Epithelial cell of proximal tubule (primary cell): ENCODE results near the gene HERC3. TPM values are rescaled to one million over a fixed set of nuclear protein-coding genes. Genes with fewer than 3 reads are reported as not detected.
A peak's percentile ranks its signal among the peaks of the same experiment; 100 is the strongest.

Source experiments
- DNase-seq: peaks from one replicate; pipeline ENCODE4 v3.0.0-alpha.2; 2011; ENCODE audit warnings: low read depth
- H3K4me3 ChIP-seq: 2 replicates; pipeline ENCODE4 v1.5.1; 2011; ENCODE audit warnings: low read depth, mild to moderate bottlenecking, low read length
- total RNA-seq: library from RNA; depleted of rRNA; stranded (reverse); fragments of >200 nt; gene quantifications from 2 replicates; pipeline ENCODE4 v1.2.3, GENCODE V29; 2015
- TF ChIP-seq, protein P1 (sequence below): conservative IDR thresholded peaks from 2 replicates; pipeline ENCODE4 v1.5.1; 2012; ENCODE audit warnings: low read depth, mild to moderate bottlenecking, low read length

HERC3 gene
- 5.1 and 14.0 TPM in 2 replicates for total RNA-seq

- H3K4me3 ChIP-seq, result peak within 1 kb of the TSS; percentile 87
- TF ChIP-seq, protein P1, sequence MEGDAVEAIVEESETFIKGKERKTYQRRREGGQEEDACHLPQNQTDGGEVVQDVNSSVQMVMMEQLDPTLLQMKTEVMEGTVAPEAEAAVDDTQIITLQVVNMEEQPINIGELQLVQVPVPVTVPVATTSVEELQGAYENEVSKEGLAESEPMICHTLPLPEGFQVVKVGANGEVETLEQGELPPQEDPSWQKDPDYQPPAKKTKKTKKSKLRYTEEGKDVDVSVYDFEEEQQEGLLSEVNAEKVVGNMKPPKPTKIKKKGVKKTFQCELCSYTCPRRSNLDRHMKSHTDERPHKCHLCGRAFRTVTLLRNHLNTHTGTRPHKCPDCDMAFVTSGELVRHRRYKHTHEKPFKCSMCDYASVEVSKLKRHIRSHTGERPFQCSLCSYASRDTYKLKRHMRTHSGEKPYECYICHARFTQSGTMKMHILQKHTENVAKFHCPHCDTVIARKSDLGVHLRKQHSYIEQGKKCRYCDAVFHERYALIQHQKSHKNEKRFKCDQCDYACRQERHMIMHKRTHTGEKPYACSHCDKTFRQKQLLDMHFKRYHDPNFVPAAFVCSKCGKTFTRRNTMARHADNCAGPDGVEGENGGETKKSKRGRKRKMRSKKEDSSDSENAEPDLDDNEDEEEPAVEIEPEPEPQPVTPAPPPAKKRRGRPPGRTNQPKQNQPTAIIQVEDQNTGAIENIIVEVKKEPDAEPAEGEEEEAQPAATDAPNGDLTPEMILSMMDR, result no peak
- DNase-seq, result no peak
Measured at GRCh38 chr4:88591787-88592599, at the start of gene HERC3. HERC3 (plus strand) TSS chr4:88592480; CDS start chr4:88605824, 13,344 bp downstream.

- TF ChIP-seq, protein P1, result no peak
Measured at GRCh38 chr4:88549815-88550214, 42.5 kb upstream of the HERC3 start.

GRCh38 chr4:88567591-88567990, 24.7 kb upstream of the HERC3 start:
- H3K4me3 ChIP-seq, result no peak overlapping the region
- no peak for DNase-seq
- TF ChIP-seq, protein P1, result no peak

More at GRCh38 chr4:88549815-88550214, 42.5 kb upstream of the HERC3 start:
- DNase-seq, result no peak
- H3K4me3 ChIP-seq, result no peak overlapping the region

DNA sequence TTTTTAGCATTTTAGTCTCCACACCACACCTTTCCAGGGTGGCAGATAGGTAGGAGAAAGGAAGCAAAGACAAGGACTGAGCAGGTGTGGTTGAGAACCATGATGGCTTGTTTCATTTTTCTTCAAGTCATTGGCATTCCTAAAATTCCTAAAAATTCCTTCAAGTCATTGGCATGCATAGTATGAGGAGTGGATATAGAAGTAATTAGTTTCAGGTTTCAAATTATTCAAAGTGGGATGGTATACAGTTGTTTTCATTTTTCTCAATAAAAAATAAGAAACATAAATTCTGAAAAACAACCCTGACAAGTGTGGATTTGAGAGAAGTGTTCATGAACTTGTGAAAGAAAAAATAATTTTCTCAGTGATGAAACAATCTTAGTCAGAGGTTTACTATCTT, 22.3 kb upstream of the HERC3 start:
- TF ChIP-seq, protein P1, result no peak
- no peak overlapping the region for H3K4me3 ChIP-seq
- DNase-seq, result no peak

GRCh38 chr4:88573276-88573980, 18.9 kb upstream of the HERC3 start:
- DNase-seq, result no peak
- TF ChIP-seq, protein P1, result no peak
- no peak overlapping the region for H3K4me3 ChIP-seq

GRCh38 chr4:88573995-88574394, 18.3 kb upstream of the HERC3 start:
- TF ChIP-seq, protein P1, result peak; percentile 43
- DNase-seq, result no peak
- no peak overlapping the region for H3K4me3 ChIP-seq
